Stomach (tissue), 9 donors: ENCODE results near the gene RANBP1. TPM values are rescaled to one million over a fixed set of nuclear protein-coding genes. Genes with fewer than 3 reads are reported as not detected.

Source experiments
- DNase-seq, 2 donors: peaks; one replicate each; pipeline versions ENCODE4 v3.0.0 to v3.0.0-alpha.2; 2013 to 2019
- H3K27ac ChIP-seq, 5 donors: fragments of 200-600 bp in 4 of 5; sonication (generic) in 4 of 5; one replicate each; pipeline ENCODE4 v1.5.1; 2013 to 2019; ENCODE audit warnings: mild to moderate bottlenecking in 1 of 5, moderate library complexity in 1 of 5
- H3K27me3 ChIP-seq, 3 donors: fragments of 200-600 bp; sonication (generic); one replicate each; pipeline ENCODE4 v1.5.1; 2017 to 2019; ENCODE audit warnings: mixed run types in 1 of 3
- H3K36me3 ChIP-seq, 4 donors: fragments of 200-600 bp; sonication (generic); 1 replicate in 3 of 4; 2 replicates in 1 of 4; pipeline ENCODE4 v1.5.1; 2016 to 2019
- H3K4me1 ChIP-seq, 4 donors: fragments of 200-600 bp; sonication (generic); one replicate each; pipeline ENCODE4 v1.5.1; 2016 to 2019
- H3K4me3 ChIP-seq, 4 donors: fragments of 200-600 bp; sonication (generic) in 3 of 4; one replicate each; pipeline ENCODE4 v1.5.1; 2016 to 2019; ENCODE audit warnings: mild to moderate bottlenecking in 1 of 4
- H3K9me3 ChIP-seq, 4 donors: fragments of 200-600 bp; sonication (generic); one replicate each; pipeline ENCODE4 v1.5.1; 2016 to 2019
- CTCF ChIP-seq, 7 experiments: fragments of 450-650 bp in 4 of 7; fragments of 200-600 bp in 3 of 7; sonication (generic) in 3 of 7; IDR thresholded peaks; one replicate each; pipeline ENCODE4 v1.5.1; 2016 to 2019; ENCODE audit warnings: antibody characterized with exemption in 7 of 7, control low read depth in 2 of 7, mild to moderate bottlenecking in 1 of 7
- EP300 ChIP-seq: sonication (generic); formaldehyde crosslinking; IDR thresholded peaks from one replicate; pipeline ENCODE4 v1.6.1; 2017; ENCODE audit warnings: antibody characterized with exemption
- POLR2A ChIP-seq, 4 donors: fragments of 450-650 bp; IDR thresholded peaks; one replicate each; pipeline ENCODE4 v1.6.1; 2016; ENCODE audit warnings: antibody characterized with exemption in 4 of 4, control low read depth in 2 of 4, mild to moderate bottlenecking in 1 of 4, moderate library complexity in 1 of 4
- POLR2AphosphoS5 ChIP-seq, 3 donors: sonication (generic); formaldehyde crosslinking; IDR thresholded peaks; one replicate each; pipeline ENCODE4 v1.6.1; 2016; ENCODE audit warnings: antibody characterized with exemption in 3 of 3
- WGBS, 5 donors: extraction: QIAGEN DNeasy Blood & Tissue Kit in 3 of 5; methylation state at CpG; one replicate each; pipeline versions ENCODE4 v1.1.5 to v1.1.7; 2013 to 2018; 5-methylcytosine and 5-hydroxymethylcytosine counted together
- intact Hi-C: fragments of 100-400 bp; cut with DNase I; formaldehyde crosslinking; loops from one replicate; pipeline ENCODE4 v1.15.1; 2023; ENCODE audit warnings: low total_unique reads
- polyA plus RNA-seq, 3 donors: library from polyadenylated mRNA; stranded (reverse); fragments of 200-250 nt; gene quantifications; one replicate each; pipeline ENCODE4 v1.2.3, GENCODE V29; 2013
- total RNA-seq, 5 donors: library from RNA; depleted of rRNA; stranded (reverse); fragments of >200 nt; gene quantifications; one replicate each; pipeline versions ENCODE4 v1.1.0 to v1.2.3, GENCODE V29; 2014 to 2016
- donor health status: healthy with polysubstance abuse.
- donor health status: Bipolar disorder and iron deficiency.
- donor health status: healthy.

The RANBP1 gene
- total and polyA plus RNA-seq, 8 donors: 23.9 to 200 (median 91.9) TPM

- H3K27me3 ChIP-seq: no peaks in the 10 kb centered on the region
- H3K4me3 ChIP-seq: no peak overlapping the region
- DNase-seq: no peak
- intact Hi-C loops: no loop called here
- H3K27ac ChIP-seq: no peak overlapping the region
- no peaks in the 10 kb centered on the region for H3K9me3 ChIP-seq
- peaks cover 7 to 66% (median 57%) of the 10 kb centered on the region in 4 donors for H3K36me3 ChIP-seq
- TF ChIP-seq EP300 (no peak), POLR2AphosphoS5 (IDR thresholded peaks at IDR 0.05) (no peak), CTCF (IDR thresholded peaks at IDR 0.05) (no peak), POLR2A (IDR thresholded peaks at IDR 0.05) (no peak)
- WGBS, 5 donors: 91 to 94% (median 94%) methylated on average over 11 to 17 of the region's 17 CpGs
- H3K4me1 ChIP-seq: peaks cover 23 to 33% (median 31%) of the 10 kb centered on the region in 4 donors
Measured at GRCh38 chr22:20140521-20140964, 24.6 kb downstream of the RANBP1 start.

GRCh38 chr22:20141186-20142077, 25.5 kb downstream of the RANBP1 start:
- 81 to 93% (median 89%) methylated on average over 13 to 22 of the region's 22 CpGs for WGBS, 5 donors
- no peak for DNase-seq
- Histone ChIP-seq H3K9me3 (no peaks in the 10 kb centered on the region), H3K27ac (no peak overlapping the region), H3K4me1 (peaks cover 20 to 24% (median 22%) of the 10 kb centered on the region in 4 donors), H3K4me3 (no peak overlapping the region), H3K36me3 (peaks cover 7 to 70% (median 60%) of the 10 kb centered on the region in 4 donors), H3K27me3 (no peaks in the 10 kb centered on the region)
- TF ChIP-seq EP300 (no peak), POLR2AphosphoS5 (IDR thresholded peaks at IDR 0.05) (no peak), POLR2A (IDR thresholded peaks at IDR 0.05) (no peak), CTCF (IDR thresholded peaks at IDR 0.05) (no peak)
- intact Hi-C loops: no loop called here

GRCh38 chr22:20142711-20143621, 27.1 kb downstream of the RANBP1 start:
- Histone ChIP-seq H3K27me3 (no peaks in the 10 kb centered on the region), H3K9me3 (no peaks in the 10 kb centered on the region), H3K27ac (no peak overlapping the region), H3K4me1 (peaks cover 4 to 9% (median 7%) of the 10 kb centered on the region in 4 donors), H3K4me3 (no peak overlapping the region), H3K36me3 (peaks cover 7 to 74% (median 60%) of the 10 kb centered on the region in 4 donors)
- 89 to 95% (median 94%) methylated on average over 38 to 65 of the region's 65 CpGs for WGBS, 5 donors
- no peak for TF ChIP-seq CTCF (IDR thresholded peaks at IDR 0.05)
- TF ChIP-seq POLR2A (IDR thresholded peaks at IDR 0.05): no peak
- no peak for TF ChIP-seq POLR2AphosphoS5 (IDR thresholded peaks at IDR 0.05)
- TF ChIP-seq EP300: no peak
- no peak for DNase-seq
- intact Hi-C loops: no loop called here
